Esophagus squamous epithelium (tissue), 5 donors: Measurements from ENCODE around the gene TMEM235. TPM values are rescaled to one million over a fixed set of nuclear protein-coding genes. Genes with fewer than 3 reads are reported as not detected.

Experiments used
- DNase-seq: peaks from one replicate; lab custom pipeline; 2025; lab: John Stamatoyannopoulos, UW
- H3K27ac ChIP-seq, 4 donors: fragments of 200-600 bp; sonication (generic); one replicate each; pipeline ENCODE4 v1.5.1; 2016 to 2019; ENCODE audit warnings: mild to moderate bottlenecking in 1 of 4
- H3K27me3 ChIP-seq, 4 donors: fragments of 200-600 bp; sonication (generic); 1 replicate in 3 of 4; 2 replicates in 1 of 4; pipeline versions ENCODE4 v1.5.1 to v1.6.0; 2017 to 2021; ENCODE audit warnings: antibody characterized with exemption in 1 of 4
- H3K36me3 ChIP-seq, 3 donors: fragments of 200-600 bp; sonication (generic); one replicate each; pipeline ENCODE4 v1.5.1; 2016 to 2019
- H3K4me1 ChIP-seq, 3 donors: fragments of 200-600 bp; sonication (generic); one replicate each; pipeline ENCODE4 v1.5.1; 2017 to 2019
- H3K4me3 ChIP-seq, 4 donors: fragments of 200-600 bp; sonication (generic); 1 replicate in 3 of 4; 2 replicates in 1 of 4; pipeline ENCODE4 v1.5.1; 2016 to 2019; ENCODE audit warnings: mild to moderate bottlenecking in 2 of 4, moderate library complexity in 1 of 4
- H3K9me3 ChIP-seq, 3 donors: fragments of 200-600 bp; sonication (generic); one replicate each; pipeline ENCODE4 v1.5.1; 2016 to 2019
- CTCF ChIP-seq, 6 experiments: fragments of 450-650 bp in 4 of 6; fragments of 200-600 bp in 2 of 6; sonication (generic) in 2 of 6; IDR thresholded peaks; one replicate each; pipeline ENCODE4 v1.5.1; 2016 to 2019; ENCODE audit warnings: antibody characterized with exemption in 6 of 6, mild to moderate bottlenecking in 4 of 6, moderate library complexity in 4 of 6
- POLR2A ChIP-seq, 4 donors: fragments of 450-650 bp; IDR thresholded peaks; one replicate each; pipeline ENCODE4 v1.6.1; 2017; ENCODE audit warnings: antibody characterized with exemption in 4 of 4, mild to moderate bottlenecking in 4 of 4, moderate library complexity in 3 of 4
- WGBS, 2 donors: methylation state at CpG; one replicate each; pipeline ENCODE4 v1.1.5; 2018; 5-methylcytosine and 5-hydroxymethylcytosine counted together
- intact Hi-C: fragments of 100-400 bp; cut with DNase I; formaldehyde crosslinking; loops from one replicate; pipeline ENCODE4 v1.15.0; 2022
- total RNA-seq, 4 donors: library from RNA; depleted of rRNA; stranded (reverse); fragments of >200 nt; gene quantifications; one replicate each; pipeline ENCODE4 v1.1.0, GENCODE V29; 2016
- donor health status: DM: yes; HTN: yes; CAD: no.

TMEM235 gene
- total RNA-seq, 4 donors from 2014 or later = 0.26 TPM; not detected in 3

- DNase-seq = no peak
- Histone ChIP-seq H3K9me3 (no peaks in the 10 kb centered on the region), H3K27me3 (peaks cover 0 to 4% (median 0%) of the 10 kb centered on the region in 4 donors), H3K4me1 (peaks cover 0 to 14% (median 8%) of the 10 kb centered on the region in 3 donors), H3K36me3 (no peaks in the 10 kb centered on the region), H3K27ac (no peak overlapping the region), H3K4me3 (no peak overlapping the region)
- 74 to 88% methylated on average over 3 to 5 of the region's 20 CpGs for WGBS, 2 donors
- TF ChIP-seq CTCF (IDR thresholded peaks at IDR 0.05) (no peak), POLR2A (IDR thresholded peaks at IDR 0.05) (no peak)
- intact Hi-C loops = no loop called here
Observed at GRCh38 chr17:78238823-78239488, 7.5 kb downstream of the TMEM235 start.

- Histone ChIP-seq H3K27ac (no peak overlapping the region), H3K4me3 (no peak overlapping the region), H3K9me3 (no peaks in the 10 kb centered on the region), H3K27me3 (peaks cover 0 to 2% (median 0%) of the 10 kb centered on the region in 4 donors), H3K4me1 (peaks cover 0 to 14% (median 8%) of the 10 kb centered on the region in 3 donors), H3K36me3 (no peaks in the 10 kb centered on the region)
- intact Hi-C loops = no loop called here
- TF ChIP-seq POLR2A (IDR thresholded peaks at IDR 0.05) = no peak
- no peak for TF ChIP-seq CTCF (IDR thresholded peaks at IDR 0.05)
- DNase-seq = no peak
- WGBS, 2 donors = 61 to 89% methylated on average over 2 to 6 of the region's 9 CpGs
Observed at GRCh38 chr17:78239489-78239931, 8.1 kb downstream of the TMEM235 start.

GRCh38 chr17:78240012-78240655 lies 8.7 kb downstream of the TMEM235 start:
- no peak overlapping the region for H3K27ac ChIP-seq
- DNase-seq = no peak
- no peak overlapping the region for H3K4me3 ChIP-seq
- TF ChIP-seq CTCF (IDR thresholded peaks at IDR 0.05) (no peak), POLR2A (IDR thresholded peaks at IDR 0.05) (no peak)
- 52 to 85% methylated on average over 2 to 6 of the region's 12 CpGs for WGBS, 2 donors
- no peaks in the 10 kb centered on the region for H3K27me3 ChIP-seq
- H3K9me3 ChIP-seq = no peaks in the 10 kb centered on the region
- intact Hi-C loops = loop anchor here (10.0 kb wide), 1 partner anchor 125 kb away; no protein-coding TSS in a partner anchor
- H3K4me1 ChIP-seq = peaks cover 0 to 14% (median 8%) of the 10 kb centered on the region in 3 donors
- no peaks in the 10 kb centered on the region for H3K36me3 ChIP-seq

GRCh38 chr17:78240839-78241238 lies 9.4 kb downstream of the TMEM235 start:
- TF ChIP-seq POLR2A (IDR thresholded peaks at IDR 0.05) (no peak), CTCF (IDR thresholded peaks at IDR 0.05) (no peak)
- H3K27ac ChIP-seq = no peak overlapping the region
- peaks cover 0 to 14% (median 8%) of the 10 kb centered on the region in 3 donors for H3K4me1 ChIP-seq
- H3K4me3 ChIP-seq = no peak overlapping the region
- DNase-seq = no peak
- 85 to 94% methylated on average over 4 to 5 of the region's 9 CpGs for WGBS, 2 donors
- H3K9me3 ChIP-seq = no peaks in the 10 kb centered on the region
- intact Hi-C loops = loop anchor here (10.0 kb wide), 1 partner anchor 126 kb away; no protein-coding TSS in a partner anchor
- H3K36me3 ChIP-seq = no peaks in the 10 kb centered on the region
- H3K27me3 ChIP-seq = no peaks in the 10 kb centered on the region
